ENCODE data around the gene PACSIN1.

GRCh38 chr6:34466242-34467185 lies 638 bp downstream of the PACSIN1 start:
- TF ChIP-seq, protein P1, sequence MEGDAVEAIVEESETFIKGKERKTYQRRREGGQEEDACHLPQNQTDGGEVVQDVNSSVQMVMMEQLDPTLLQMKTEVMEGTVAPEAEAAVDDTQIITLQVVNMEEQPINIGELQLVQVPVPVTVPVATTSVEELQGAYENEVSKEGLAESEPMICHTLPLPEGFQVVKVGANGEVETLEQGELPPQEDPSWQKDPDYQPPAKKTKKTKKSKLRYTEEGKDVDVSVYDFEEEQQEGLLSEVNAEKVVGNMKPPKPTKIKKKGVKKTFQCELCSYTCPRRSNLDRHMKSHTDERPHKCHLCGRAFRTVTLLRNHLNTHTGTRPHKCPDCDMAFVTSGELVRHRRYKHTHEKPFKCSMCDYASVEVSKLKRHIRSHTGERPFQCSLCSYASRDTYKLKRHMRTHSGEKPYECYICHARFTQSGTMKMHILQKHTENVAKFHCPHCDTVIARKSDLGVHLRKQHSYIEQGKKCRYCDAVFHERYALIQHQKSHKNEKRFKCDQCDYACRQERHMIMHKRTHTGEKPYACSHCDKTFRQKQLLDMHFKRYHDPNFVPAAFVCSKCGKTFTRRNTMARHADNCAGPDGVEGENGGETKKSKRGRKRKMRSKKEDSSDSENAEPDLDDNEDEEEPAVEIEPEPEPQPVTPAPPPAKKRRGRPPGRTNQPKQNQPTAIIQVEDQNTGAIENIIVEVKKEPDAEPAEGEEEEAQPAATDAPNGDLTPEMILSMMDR (conservative IDR thresholded peaks at IDR 0.05; ENCODE audit: low read depth, low read length): no peak
- TF ChIP-seq EZH2 (IDR thresholded peaks at IDR 0.05; ENCODE audit: borderline replicate concordance, low read depth, low read length, poor library complexity, severe bottlenecking): no peak
